SJCRH30 (cell line): Measurements from ENCODE around the gene OTOR. TPM values are rescaled to one million over a fixed set of nuclear protein-coding genes. Genes with fewer than 3 reads are reported as not detected.

Source experiments
- DNase-seq, 2 experiments: peaks; one replicate each; pipeline ENCODE4 v3.0.0-alpha.2; 2015 to 2020
- H3K27ac ChIP-seq: fragments of 250-450 bp; sonication (Bioruptor Pico); 2 replicates; pipeline ENCODE4 v1.5.1; 2020; ENCODE audit warnings: mild to moderate bottlenecking, moderate library complexity
- H3K27me3 ChIP-seq: fragments of 250-450 bp; sonication (Bioruptor Pico); 2 replicates; pipeline ENCODE4 v1.5.1; 2020; ENCODE audit warnings: mild to moderate bottlenecking, moderate library complexity
- H3K36me3 ChIP-seq: fragments of 250-450 bp; sonication (Bioruptor Pico); 2 replicates; pipeline ENCODE4 v1.5.1; 2020; ENCODE audit warnings: mild to moderate bottlenecking, moderate library complexity
- H3K4me1 ChIP-seq: fragments of 250-450 bp; sonication (Bioruptor Pico); 2 replicates; pipeline ENCODE4 v1.5.1; 2020; ENCODE audit warnings: mild to moderate bottlenecking, moderate library complexity
- H3K4me3 ChIP-seq: fragments of 250-450 bp; sonication (Bioruptor Pico); 2 replicates; pipeline ENCODE4 v1.5.1; 2020; ENCODE audit warnings: mild to moderate bottlenecking, moderate library complexity
- H3K9me3 ChIP-seq: fragments of 250-450 bp; sonication (Bioruptor Pico); replicated peaks from 2 replicates; pipeline ENCODE4 v1.5.1; 2020; ENCODE audit warnings: mild to moderate bottlenecking, moderate library complexity
- total RNA-seq: library from RNA; depleted of rRNA; stranded (reverse); fragments of >200 nt; shearing (Covaris generic); gene quantifications from 2 replicates; pipeline ENCODE4 v1.2.3, GENCODE V29; 2014; rRNA removed

Gene OTOR, protein sequence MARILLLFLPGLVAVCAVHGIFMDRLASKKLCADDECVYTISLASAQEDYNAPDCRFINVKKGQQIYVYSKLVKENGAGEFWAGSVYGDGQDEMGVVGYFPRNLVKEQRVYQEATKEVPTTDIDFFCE
- total RNA-seq: not detected in 2 replicates

- DNase-seq: no peak
- Histone ChIP-seq H3K27me3 (peaks cover 4% of the 10 kb centered on the region), H3K4me3 (no peak within 1 kb of the TSS), H3K9me3 (no peaks in the 10 kb centered on the region), H3K36me3 (no peaks in the 10 kb centered on the region), H3K27ac (no peak within 1 kb of the TSS), H3K4me1 (no peaks in the 10 kb centered on the region)
Measured at GRCh38 chr20:16748308-16748900, at the start of gene OTOR. Gene OTOR, plus strand, starts transcription at chr20:16748358. Its CDS starts 44 bp downstream, at chr20:16748402.

DNA sequence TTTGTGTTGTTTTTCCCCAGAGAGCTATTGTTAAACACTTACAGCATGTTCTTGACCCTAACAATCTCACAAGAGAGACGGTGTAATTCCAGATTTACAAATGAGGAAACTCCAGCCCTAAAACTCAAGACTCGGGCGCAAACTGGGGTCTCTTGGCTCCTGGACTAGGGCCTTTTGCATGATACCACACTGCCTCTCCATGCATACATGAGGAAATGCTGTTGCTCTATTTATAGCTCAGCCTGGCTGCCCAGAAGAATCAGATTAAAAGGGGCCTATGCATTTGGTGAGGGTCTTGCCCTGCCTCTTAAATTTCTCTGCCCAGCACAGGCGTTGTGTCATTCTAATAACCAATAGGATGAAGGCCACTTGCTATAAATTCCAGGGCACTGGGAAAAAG is 48.9 kb upstream of the OTOR start:
- Histone ChIP-seq H3K36me3 (no peaks in the 10 kb centered on the region), H3K4me1 (no peaks in the 10 kb centered on the region), H3K27me3 (0 out of 2 replicates have a peak, but pooled peaks cover 3% of the 10 kb centered on the region), H3K4me3 (no peak overlapping the region), H3K9me3 (no peaks in the 10 kb centered on the region), H3K27ac (no peak overlapping the region)
- DNase-seq: peak in 1 of 2 experiments; percentile 22

- peak in 1 of 2 experiments; percentile 8 for DNase-seq
Measured at GRCh38 chr20:16701296-16701695, 46.9 kb upstream of the OTOR start.

DNA sequence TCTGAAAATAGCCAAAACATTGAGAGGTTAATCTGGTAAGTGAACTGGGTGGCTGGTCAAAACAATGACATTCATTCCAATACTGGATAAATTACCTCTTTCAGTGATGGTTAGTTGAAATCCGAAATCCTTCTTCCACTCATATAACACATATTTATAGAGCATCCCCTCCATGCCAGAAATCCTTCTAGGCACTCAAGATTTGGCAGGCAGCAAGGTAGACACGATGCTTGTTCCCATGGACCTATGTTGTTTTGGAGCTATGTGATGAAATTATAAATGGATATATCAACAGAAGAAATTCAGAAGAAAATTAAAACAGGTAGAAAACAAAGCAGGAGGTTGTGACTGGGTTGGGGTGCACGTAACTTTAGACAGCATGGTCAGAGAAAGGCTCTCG is 44.6 kb upstream of the OTOR start:
- no peak for DNase-seq
- Histone ChIP-seq H3K27ac (no peak overlapping the region), H3K9me3 (no peaks in the 10 kb centered on the region), H3K36me3 (no peaks in the 10 kb centered on the region), H3K4me3 (no peak overlapping the region), H3K27me3 (0 out of 2 replicates have a peak, but pooled peaks cover 3% of the 10 kb centered on the region), H3K4me1 (no peaks in the 10 kb centered on the region)

More at GRCh38 chr20:16701296-16701695, 46.9 kb upstream of the OTOR start:
- no peaks in the 10 kb centered on the region for H3K4me1 ChIP-seq
- no peak overlapping the region for H3K4me3 ChIP-seq
- no peaks in the 10 kb centered on the region for H3K9me3 ChIP-seq
- H3K27ac ChIP-seq: no peak overlapping the region
- no peaks in the 10 kb centered on the region for H3K36me3 ChIP-seq
- 0 out of 2 replicates have a peak, but pooled peaks cover 3% of the 10 kb centered on the region for H3K27me3 ChIP-seq

DNA sequence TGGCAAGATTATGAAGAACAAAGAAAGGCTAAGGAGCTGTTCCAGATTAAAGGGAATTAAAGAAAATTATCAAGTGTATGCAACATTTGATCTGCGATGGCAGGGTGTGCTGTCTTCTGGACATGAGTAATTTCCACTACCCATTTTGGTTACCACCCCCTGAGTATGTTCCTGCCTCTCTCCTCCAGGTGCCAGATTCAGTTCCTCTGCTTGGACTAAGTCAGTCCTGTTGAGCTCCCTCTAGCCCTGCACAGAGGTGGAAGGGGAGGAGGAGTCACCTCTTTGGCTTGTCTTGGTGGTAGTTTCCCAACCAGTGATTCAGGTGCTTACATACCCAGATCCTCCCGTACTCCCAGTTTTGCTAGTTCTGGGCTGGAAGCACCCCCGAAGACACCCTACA is 40.5 kb upstream of the OTOR start:
- DNase-seq: no peak
- Histone ChIP-seq H3K27ac (no peak overlapping the region), H3K4me1 (no peaks in the 10 kb centered on the region; the same call in 1 of the 2 replicates), H3K27me3 (peaks cover 8% of the 10 kb centered on the region; the same call in 1 of the 2 replicates), H3K36me3 (no peaks in the 10 kb centered on the region), H3K9me3 (no peaks in the 10 kb centered on the region), H3K4me3 (no peak overlapping the region)

DNA sequence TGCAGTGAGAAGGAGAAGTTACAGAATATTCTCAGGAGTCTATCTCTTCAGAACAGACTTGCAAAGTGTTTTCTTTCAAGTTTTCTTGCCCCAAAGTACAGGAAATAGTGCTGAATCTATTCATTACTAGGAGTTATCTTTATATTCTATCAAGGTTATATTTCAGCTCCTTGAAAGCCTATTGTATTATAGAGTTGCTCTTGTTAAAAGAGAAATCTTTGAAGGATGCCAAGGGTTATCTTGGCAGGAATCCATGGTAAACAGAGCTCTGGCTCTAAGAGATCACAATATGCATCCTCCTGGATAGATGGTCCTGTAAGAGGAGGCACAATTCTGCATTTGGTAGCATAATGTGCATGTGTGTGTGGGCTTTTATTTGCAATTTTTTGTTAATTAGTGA is 39.6 kb upstream of the OTOR start:
- peaks cover 8% of the 10 kb centered on the region; the same call in 1 of the 2 replicates for H3K27me3 ChIP-seq
- no peak overlapping the region for H3K4me3 ChIP-seq
- no peaks in the 10 kb centered on the region for H3K36me3 ChIP-seq
- peaks cover 9% of the 10 kb centered on the region for H3K4me1 ChIP-seq
- DNase-seq: no peak
- no peak overlapping the region for H3K27ac ChIP-seq
- H3K9me3 ChIP-seq: no peaks in the 10 kb centered on the region

DNA sequence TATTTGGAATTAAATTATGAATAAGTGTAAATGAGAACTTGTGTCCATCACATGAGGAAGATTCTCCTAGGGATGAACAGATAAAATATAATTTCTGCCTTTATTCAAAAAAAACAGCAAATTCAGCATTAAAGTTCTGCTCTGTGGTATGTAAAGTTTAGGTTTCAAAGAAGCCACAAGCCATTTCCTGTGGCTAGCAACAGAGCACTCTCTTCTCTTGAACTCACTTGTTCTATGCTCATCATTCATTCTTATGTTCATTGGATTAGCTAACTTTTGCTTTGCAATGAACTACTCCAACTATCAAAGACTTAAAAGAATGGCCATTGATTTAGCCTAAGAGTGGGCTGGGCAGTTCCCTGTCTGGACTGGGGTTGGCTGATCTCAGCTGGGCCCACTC is 39.1 kb upstream of the OTOR start:
- H3K4me1 ChIP-seq: peaks cover 13% of the 10 kb centered on the region
- H3K27ac ChIP-seq: no peak overlapping the region
- H3K27me3 ChIP-seq: peaks cover 8% of the 10 kb centered on the region; the same call in 1 of the 2 replicates
- no peaks in the 10 kb centered on the region for H3K9me3 ChIP-seq
- H3K4me3 ChIP-seq: no peak overlapping the region
- H3K36me3 ChIP-seq: no peaks in the 10 kb centered on the region
- no peak for DNase-seq

GRCh38 chr20:16710781-16711180 is 37.4 kb upstream of the OTOR start:
- no peak overlapping the region for H3K4me3 ChIP-seq
- H3K36me3 ChIP-seq: no peaks in the 10 kb centered on the region
- H3K9me3 ChIP-seq: no peaks in the 10 kb centered on the region
- peaks cover 18% of the 10 kb centered on the region for H3K4me1 ChIP-seq
- peaks cover 10% of the 10 kb centered on the region; the same call in 1 of the 2 replicates for H3K27me3 ChIP-seq
- no peak overlapping the region for H3K27ac ChIP-seq
- DNase-seq: no peak

GRCh38 chr20:16711661-16712258 is 36.4 kb upstream of the OTOR start:
- DNase-seq: no peak
- no peak overlapping the region for H3K4me3 ChIP-seq
- H3K9me3 ChIP-seq: no peaks in the 10 kb centered on the region
- H3K27ac ChIP-seq: no peak overlapping the region
- H3K27me3 ChIP-seq: peaks cover 10% of the 10 kb centered on the region; the same call in 1 of the 2 replicates
- H3K4me1 ChIP-seq: peaks cover 18% of the 10 kb centered on the region
- H3K36me3 ChIP-seq: no peaks in the 10 kb centered on the region

- peak in 1 of 2 experiments; percentile 6 for DNase-seq
- H3K4me3 ChIP-seq: no peak overlapping the region
- peaks cover 10% of the 10 kb centered on the region; the same call in 1 of the 2 replicates for H3K27me3 ChIP-seq
- H3K27ac ChIP-seq: no peak overlapping the region
- peaks cover 18% of the 10 kb centered on the region for H3K4me1 ChIP-seq
- H3K9me3 ChIP-seq: no peaks in the 10 kb centered on the region
- H3K36me3 ChIP-seq: no peaks in the 10 kb centered on the region
Measured at GRCh38 chr20:16712511-16712947, 35.6 kb upstream of the OTOR start.

- H3K27ac ChIP-seq: no peak overlapping the region
- no peaks in the 10 kb centered on the region for H3K36me3 ChIP-seq
- no peak overlapping the region for H3K4me3 ChIP-seq
- peaks cover 18% of the 10 kb centered on the region for H3K4me1 ChIP-seq
- DNase-seq: peak; percentile 34 to 55
- H3K27me3 ChIP-seq: peaks cover 10% of the 10 kb centered on the region; the same call in 1 of the 2 replicates
- no peaks in the 10 kb centered on the region for H3K9me3 ChIP-seq
Measured at GRCh38 chr20:16713066-16713465, 35.1 kb upstream of the OTOR start.

DNA sequence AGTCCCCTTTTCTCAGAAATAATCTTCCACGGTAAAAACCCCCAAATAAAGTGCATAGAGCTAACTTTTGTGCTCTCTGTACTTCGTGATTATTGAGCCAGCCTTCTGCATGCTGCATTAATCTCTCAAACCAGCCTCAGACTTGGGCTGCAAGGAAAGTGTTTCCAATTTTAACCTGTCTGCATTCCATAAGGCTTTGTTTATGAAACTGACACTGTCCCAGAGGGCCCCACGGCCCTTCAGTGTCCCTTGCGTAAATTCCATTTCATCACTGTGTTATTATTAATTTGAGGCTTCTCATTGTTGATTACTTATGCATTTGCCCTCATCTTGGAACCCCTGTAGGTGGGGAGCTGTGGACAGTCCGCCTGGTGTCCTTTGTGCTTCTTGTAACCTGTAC is 33.9 kb upstream of the OTOR start:
- H3K9me3 ChIP-seq: no peaks in the 10 kb centered on the region
- H3K27me3 ChIP-seq: peaks cover 10% of the 10 kb centered on the region; the same call in 1 of the 2 replicates
- H3K36me3 ChIP-seq: no peaks in the 10 kb centered on the region
- no peak for DNase-seq
- H3K4me1 ChIP-seq: peaks cover 18% of the 10 kb centered on the region
- peak overlapping the region; percentile 30; the same call in 1 of the 2 replicates for H3K27ac ChIP-seq
- H3K4me3 ChIP-seq: peak overlapping the region; percentile 38

DNA sequence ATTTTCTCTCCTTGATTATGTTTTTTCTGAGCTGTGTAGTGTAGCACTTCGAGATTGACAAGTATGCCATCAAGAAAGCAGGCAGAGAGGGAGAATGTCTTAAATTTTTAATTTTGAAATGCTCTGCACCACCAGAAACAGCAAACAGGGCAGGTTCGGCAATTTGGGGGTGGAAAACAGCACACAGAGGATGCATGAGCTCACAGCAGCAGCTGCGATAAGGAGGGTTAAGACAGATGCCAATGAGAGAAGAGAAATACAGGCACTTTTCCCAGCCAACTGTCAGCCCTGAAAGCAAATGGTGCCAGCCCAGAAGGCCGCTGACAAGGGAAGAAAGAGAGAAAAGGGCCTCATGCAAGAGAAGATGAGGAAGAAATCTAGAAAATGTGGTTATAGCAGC is 33.4 kb upstream of the OTOR start:
- H3K36me3 ChIP-seq: no peaks in the 10 kb centered on the region
- peaks cover 10% of the 10 kb centered on the region; the same call in 1 of the 2 replicates for H3K27me3 ChIP-seq
- peak; percentile 21 to 47 for DNase-seq
- H3K4me3 ChIP-seq: peak overlapping the region; percentile 38
- H3K4me1 ChIP-seq: peaks cover 18% of the 10 kb centered on the region
- peak overlapping the region; percentile 30; the same call in 1 of the 2 replicates for H3K27ac ChIP-seq
- no peaks in the 10 kb centered on the region for H3K9me3 ChIP-seq

GRCh38 chr20:16719421-16719820 is 28.7 kb upstream of the OTOR start:
- H3K4me1 ChIP-seq: peaks cover 1% of the 10 kb centered on the region; the same call in 1 of the 2 replicates
- H3K27me3 ChIP-seq: peaks cover 2% of the 10 kb centered on the region; the same call in 1 of the 2 replicates
- no peak overlapping the region for H3K4me3 ChIP-seq

DNA sequence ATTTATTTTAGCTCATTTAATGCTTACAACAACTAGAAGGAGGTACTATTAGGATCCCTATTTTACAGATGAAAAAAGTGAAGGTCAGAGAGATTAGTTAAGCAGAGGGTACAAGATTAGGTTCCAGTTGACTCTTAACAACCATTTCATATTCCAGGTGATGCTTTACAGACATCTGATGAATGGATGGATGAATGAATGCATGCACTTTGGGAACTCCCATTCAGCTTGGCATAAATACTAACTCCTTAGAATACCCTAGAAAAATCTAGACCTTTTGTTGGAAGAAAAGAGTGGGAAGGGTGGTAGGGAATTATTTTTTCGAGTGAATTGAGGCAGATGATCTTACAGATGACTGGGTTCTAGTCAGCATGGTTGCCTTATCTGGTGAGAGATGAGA is 19.1 kb upstream of the OTOR start:
- Histone ChIP-seq H3K4me1 (no peaks in the 10 kb centered on the region), H3K36me3 (peaks cover 18% of the 10 kb centered on the region; the same call in 1 of the 2 replicates), H3K9me3 (no peaks in the 10 kb centered on the region), H3K27ac (no peak overlapping the region), H3K4me3 (peak overlapping the region; percentile 77; the same call in 1 of the 2 replicates), H3K27me3 (no peaks in the 10 kb centered on the region)
- no peak for DNase-seq

More at GRCh38 chr20:16719421-16719820, 28.7 kb upstream of the OTOR start:
- H3K9me3 ChIP-seq: no peaks in the 10 kb centered on the region
- no peaks in the 10 kb centered on the region for H3K36me3 ChIP-seq
- DNase-seq: no peak
- H3K27ac ChIP-seq: no peak overlapping the region
